H9 (cell line): ENCODE data around the gene IGF1R. TPM values are rescaled to one million over a fixed set of nuclear protein-coding genes. Genes with fewer than 3 reads are reported as not detected.

Experiments used
- DNase-seq: peaks from one replicate; pipeline ENCODE4 v3.0.0-alpha.2; 2017
- H2AFZ ChIP-seq: one replicate; pipeline ENCODE4 v1.6.1; 2013; ENCODE audit warnings: mild to moderate bottlenecking, low read length, control low read depth, moderate library complexity
- H2AK5ac ChIP-seq: 2 replicates; pipeline ENCODE4 v1.6.1; 2013; ENCODE audit warnings: low read length, control low read depth, mixed read lengths; ENCODE audit not compliant: insufficient read length
- H2BK120ac ChIP-seq: one replicate; pipeline ENCODE4 v1.6.1; 2013; ENCODE audit warnings: low read depth, mild to moderate bottlenecking, low read length, control low read depth, inconsistent platforms; ENCODE audit not compliant: poor library complexity, severe bottlenecking
- H2BK12ac ChIP-seq: 2 replicates; pipeline ENCODE4 v1.6.1; 2013; ENCODE audit warnings: low read length, control low read depth, mixed read lengths, low read depth; ENCODE audit not compliant: insufficient read length
- H2BK15ac ChIP-seq: 2 replicates; pipeline ENCODE4 v1.6.1; 2013; ENCODE audit warnings: low read depth, low read length, control low read depth
- H2BK20ac ChIP-seq: one replicate; pipeline ENCODE4 v1.6.1; 2013; ENCODE audit warnings: low read depth, mild to moderate bottlenecking, low read length, control low read depth, inconsistent platforms; ENCODE audit not compliant: poor library complexity, severe bottlenecking
- H2BK5ac ChIP-seq: 2 replicates; pipeline ENCODE4 v1.6.1; 2013; ENCODE audit warnings: low read length, control low read depth, mixed read lengths; ENCODE audit not compliant: insufficient read length
- H3K14ac ChIP-seq: 2 replicates; pipeline ENCODE4 v1.6.1; 2013; ENCODE audit warnings: low read length, control low read depth; ENCODE audit not compliant: insufficient read depth
- H3K18ac ChIP-seq: 2 replicates; pipeline ENCODE4 v1.6.1; 2013; ENCODE audit warnings: low read depth, mild to moderate bottlenecking, mixed read lengths, low read length, control low read depth; ENCODE audit not compliant: insufficient read length
- H3K23ac ChIP-seq: 2 replicates; pipeline ENCODE4 v1.6.1; 2013; ENCODE audit warnings: low read length, control low read depth, mixed read lengths, low read depth; ENCODE audit not compliant: insufficient read length
- H3K23me2 ChIP-seq: 2 replicates; pipeline ENCODE4 v1.6.1; 2013; ENCODE audit warnings: low read depth, mild to moderate bottlenecking, mixed read lengths, low read length, control low read depth; ENCODE audit not compliant: insufficient read length, poor library complexity, severe bottlenecking
- H3K27ac ChIP-seq: 2 replicates; pipeline ENCODE4 v1.5.1; 2013; ENCODE audit warnings: low read length, control low read depth, mixed read lengths, low read depth; ENCODE audit not compliant: insufficient read length
- H3K27me3 ChIP-seq: 2 replicates; pipeline ENCODE4 v1.6.1; 2013; ENCODE audit warnings: low read length, control low read depth, inconsistent platforms; ENCODE audit not compliant: insufficient read depth
- H3K4ac ChIP-seq: 2 replicates; pipeline ENCODE4 v1.6.1; 2013; ENCODE audit warnings: low read depth, mild to moderate bottlenecking, control low read depth, inconsistent platforms, low read length, moderate library complexity
- H3K4me1 ChIP-seq: 2 replicates; pipeline ENCODE4 v1.6.1; 2013; ENCODE audit warnings: low read length, control low read depth, inconsistent platforms; ENCODE audit not compliant: insufficient read depth
- H3K4me2 ChIP-seq: 2 replicates; pipeline ENCODE4 v1.6.1; 2013; ENCODE audit warnings: low read length, control low read depth, mixed read lengths; ENCODE audit not compliant: insufficient read length, insufficient read depth
- H3K56ac ChIP-seq: 2 replicates; pipeline ENCODE4 v1.6.1; 2013; ENCODE audit warnings: low read depth, mild to moderate bottlenecking, mixed read lengths, low read length, control low read depth; ENCODE audit not compliant: insufficient read length
- H3K79me1 ChIP-seq: 2 replicates; pipeline ENCODE4 v1.6.1; 2013; ENCODE audit warnings: low read depth, mild to moderate bottlenecking, moderate library complexity, low read length, control low read depth, inconsistent platforms; ENCODE audit not compliant: insufficient read depth, poor library complexity, severe bottlenecking
- H3K79me2 ChIP-seq: 2 replicates; pipeline ENCODE4 v1.6.1; 2013; ENCODE audit warnings: low read length, control low read depth, inconsistent platforms; ENCODE audit not compliant: insufficient read depth
- H3K9ac ChIP-seq: 2 replicates; pipeline ENCODE4 v1.6.1; 2013; ENCODE audit warnings: low read length, control low read depth, mixed read lengths; ENCODE audit not compliant: insufficient read length; ENCODE audit errors: extremely low read depth
- H3K9me3 ChIP-seq: one replicate; pipeline ENCODE4 v1.6.1; 2013; ENCODE audit warnings: low read depth, low read length, inconsistent platforms; ENCODE audit not compliant: control insufficient read depth
- H3T11ph ChIP-seq: one replicate; pipeline ENCODE4 v1.6.1; 2013; ENCODE audit warnings: mild to moderate bottlenecking, low read length, control low read depth, inconsistent platforms
- H4K20me1 ChIP-seq: one replicate; pipeline ENCODE4 v1.6.1; 2013; ENCODE audit not compliant: control insufficient read depth, insufficient read length, insufficient read depth
- H4K5ac ChIP-seq: 2 replicates; pipeline ENCODE4 v1.6.1; 2013; ENCODE audit warnings: low read depth, mild to moderate bottlenecking, mixed read lengths, low read length, control low read depth; ENCODE audit not compliant: insufficient read length
- H4K8ac ChIP-seq: replicated peaks from 2 replicates; pipeline ENCODE4 v1.6.1; 2013; ENCODE audit warnings: low read length, control low read depth, mixed read lengths, low read depth; ENCODE audit not compliant: insufficient read length
- H4K91ac ChIP-seq: 2 replicates; pipeline ENCODE4 v1.6.1; 2013; ENCODE audit warnings: low read depth, mild to moderate bottlenecking, moderate library complexity, mixed read lengths, low read length, control low read depth; ENCODE audit not compliant: insufficient read length
- H3K27ac Mint-ChIP-seq, 3 experiments: 2 replicates in 2 of 3; 3 replicates in 1 of 3; pipeline ENCODE4 v1.8.0; 2020 to 2021; ENCODE audit warnings: mixed read lengths in 3 of 3, mild to moderate bottlenecking in 1 of 3, moderate library complexity in 1 of 3
- H3K27me3 Mint-ChIP-seq: 2 replicates; pipeline ENCODE4 v1.8.0; 2021; ENCODE audit warnings: low read depth, mild to moderate bottlenecking, moderate library complexity, mixed read lengths
- H3K36me3 Mint-ChIP-seq, 3 experiments: 2 replicates in 2 of 3; 3 replicates in 1 of 3; pipeline ENCODE4 v1.8.0; 2020 to 2021; ENCODE audit warnings: low read depth in 3 of 3, mixed read lengths in 3 of 3; ENCODE audit not compliant: insufficient read depth in 1 of 3
- H3K4me1 Mint-ChIP-seq, 2 experiments: 2 replicates each; pipeline ENCODE4 v1.8.0; 2020; ENCODE audit warnings: mixed read lengths in 2 of 2
- H3K4me3 Mint-ChIP-seq, 2 experiments: 2 replicates in 1 of 2; 3 replicates in 1 of 2; pipeline ENCODE4 v1.8.0; 2020 to 2021; ENCODE audit warnings: mild to moderate bottlenecking in 2 of 2, mixed read lengths in 2 of 2, moderate library complexity in 1 of 2
- H3K9me3 Mint-ChIP-seq, 2 experiments: 2 replicates in 1 of 2; 3 replicates in 1 of 2; pipeline ENCODE4 v1.8.0; 2020; ENCODE audit warnings: mild to moderate bottlenecking in 2 of 2, mixed read lengths in 2 of 2, moderate library complexity in 1 of 2
- WGBS: extraction: QIAGEN DNeasy Blood & Tissue Kit; methylation state at CpG from one replicate; pipeline ENCODE4 v1.1.7; 2013; ENCODE audit warnings: missing lambda C conversion rate, low lambda C conversion rate, mixed read lengths; ENCODE audit not compliant: insufficient read length; ENCODE audit errors: extremely low coverage; 5-methylcytosine and 5-hydroxymethylcytosine counted together
- total RNA-seq: library from RNA; stranded (reverse); gene quantifications from 2 replicates; pipeline ENCODE4 v1.2.1, GENCODE V29; 2021
- TF ChIP-seq, protein P1 (sequence below): fragments of 200-600 bp; sonication (generic); conservative IDR thresholded peaks from 3 replicates; pipeline ENCODE4 v1.8.0; 2021; ENCODE audit warnings: antibody characterized with exemption, mild to moderate bottlenecking

Gene IGF1R
- total RNA-seq, 1 experiment from 2014 or later = 70.0 TPM

DNA sequence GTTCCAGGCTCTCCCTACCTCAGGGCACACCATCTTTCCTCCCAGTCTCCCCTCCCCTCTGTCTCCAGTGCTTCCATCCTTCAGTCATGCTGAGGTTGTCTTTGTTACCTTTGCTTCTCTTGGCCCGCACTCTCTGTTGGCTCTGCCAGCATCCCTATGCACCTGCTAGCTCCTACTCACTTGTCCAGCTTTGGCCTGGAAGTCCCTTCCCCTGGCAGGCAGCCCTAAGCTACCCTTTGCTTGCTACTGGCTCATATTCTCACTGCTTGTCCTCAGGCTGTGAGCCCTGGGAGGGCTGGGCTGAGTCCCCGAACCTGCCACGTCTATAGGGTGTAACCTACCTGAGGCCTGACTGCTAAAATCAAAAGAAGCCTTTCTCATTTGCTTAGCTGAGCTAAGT is 236.6 kb downstream of the IGF1R start:
- H2BK15ac ChIP-seq = no peak overlapping the region
- H3K27me3 ChIP-seq = no peaks in the 10 kb centered on the region
- H3K14ac ChIP-seq = no peak overlapping the region
- H2BK12ac ChIP-seq = no peak overlapping the region
- no peak overlapping the region for H3K4me2 ChIP-seq
- H2BK120ac ChIP-seq = no peak overlapping the region
- H4K5ac ChIP-seq = no peak overlapping the region
- no peak overlapping the region for H3K27ac ChIP-seq
- Mint-ChIP-seq H3K4me1 (peaks cover 46 to 60% of the 10 kb centered on the region in 2 experiments), H3K9me3 (no peaks in the 10 kb centered on the region), H3K4me3 (no peak overlapping the region), H3K36me3 (no peaks in the 10 kb centered on the region), H3K27me3 (no peaks in the 10 kb centered on the region), H3K27ac (peak overlapping the region in 2 of 3 experiments; percentile 7 to 82; a peak in 5 of 7 replicates)
- no peak overlapping the region for H2BK5ac ChIP-seq
- no peak overlapping the region for H2AK5ac ChIP-seq
- H3K4ac ChIP-seq = no peak overlapping the region
- H3K56ac ChIP-seq = no peak overlapping the region
- H4K8ac ChIP-seq = no peak overlapping the region
- TF ChIP-seq, protein P1, sequence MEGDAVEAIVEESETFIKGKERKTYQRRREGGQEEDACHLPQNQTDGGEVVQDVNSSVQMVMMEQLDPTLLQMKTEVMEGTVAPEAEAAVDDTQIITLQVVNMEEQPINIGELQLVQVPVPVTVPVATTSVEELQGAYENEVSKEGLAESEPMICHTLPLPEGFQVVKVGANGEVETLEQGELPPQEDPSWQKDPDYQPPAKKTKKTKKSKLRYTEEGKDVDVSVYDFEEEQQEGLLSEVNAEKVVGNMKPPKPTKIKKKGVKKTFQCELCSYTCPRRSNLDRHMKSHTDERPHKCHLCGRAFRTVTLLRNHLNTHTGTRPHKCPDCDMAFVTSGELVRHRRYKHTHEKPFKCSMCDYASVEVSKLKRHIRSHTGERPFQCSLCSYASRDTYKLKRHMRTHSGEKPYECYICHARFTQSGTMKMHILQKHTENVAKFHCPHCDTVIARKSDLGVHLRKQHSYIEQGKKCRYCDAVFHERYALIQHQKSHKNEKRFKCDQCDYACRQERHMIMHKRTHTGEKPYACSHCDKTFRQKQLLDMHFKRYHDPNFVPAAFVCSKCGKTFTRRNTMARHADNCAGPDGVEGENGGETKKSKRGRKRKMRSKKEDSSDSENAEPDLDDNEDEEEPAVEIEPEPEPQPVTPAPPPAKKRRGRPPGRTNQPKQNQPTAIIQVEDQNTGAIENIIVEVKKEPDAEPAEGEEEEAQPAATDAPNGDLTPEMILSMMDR = no peak
- peaks cover 6% of the 10 kb centered on the region for H3K79me1 ChIP-seq
- no peak overlapping the region for H3K23ac ChIP-seq
- WGBS = no CpG with 5 or more reads among the region's 3 CpGs
- H3K4me1 ChIP-seq = peaks cover 9% of the 10 kb centered on the region; the same call in 1 of the 2 replicates
- peaks cover 5% of the 10 kb centered on the region for H4K20me1 ChIP-seq
- H3K9ac ChIP-seq = no peak overlapping the region
- H2BK20ac ChIP-seq = no peak overlapping the region
- H3T11ph ChIP-seq = no peak overlapping the region
- H3K9me3 ChIP-seq = no peaks in the 10 kb centered on the region
- H3K79me2 ChIP-seq = peaks cover 27% of the 10 kb centered on the region; the same call in 1 of the 2 replicates
- no peaks in the 10 kb centered on the region for H3K23me2 ChIP-seq
- no peak for DNase-seq
- no peak overlapping the region for H2AFZ ChIP-seq
- H3K18ac ChIP-seq = no peak overlapping the region
- H4K91ac ChIP-seq = no peak overlapping the region
